NOMO-1 treated with dmso at 0.1 percent for 144 hours (cell line): Measurements from ENCODE around the gene CATSPER4.

Experiments
- DNase-seq: peaks from one replicate; lab custom pipeline; 2025; ENCODE audit not compliant: unreplicated experiment; lab: John Stamatoyannopoulos, UW

CATSPER4 gene

GRCh38 chr1:26164036-26164860 is 26.2 kb upstream of the CATSPER4 start:
- no peak for DNase-seq

GRCh38 chr1:26164861-26165842 is 25.2 kb upstream of the CATSPER4 start:
- DNase-seq, result no peak

- no peak for DNase-seq
These were observed 23.6 kb upstream of the CATSPER4 start for GRCh38 chr1:26166719-26167281.

- DNase-seq, result no peak
These were observed 21.8 kb upstream of the CATSPER4 start, which contains the start of gene C1orf232 for GRCh38 chr1:26168410-26169197. Gene C1orf232, minus strand, starts transcription at chr1:26168963. Its CDS starts 464 bp downstream, at chr1:26168499.

GRCh38 chr1:26169198-26169554 is 21.2 kb upstream of the CATSPER4 start:
- DNase-seq, result no peak

- DNase-seq, result peak; percentile 94
These were observed 20.5 kb upstream of the CATSPER4 start, which contains the start of gene ZNF593 for GRCh38 chr1:26169669-26170471. Gene ZNF593, plus strand, starts transcription at chr1:26169908. Its CDS starts 76 bp downstream, at chr1:26169984.

- no peak for DNase-seq
These were observed 20.0 kb upstream of the CATSPER4 start for GRCh38 chr1:26170472-26170821.

- DNase-seq, result no peak
These were observed 19.0 kb upstream of the CATSPER4 start, which contains the start of gene ZNF593OS for GRCh38 chr1:26171084-26172072. Gene ZNF593OS, minus strand, starts transcription at chr1:26171832. Its CDS starts 171 bp downstream, at chr1:26171661.

GRCh38 chr1:26175346-26175745 is 15.1 kb upstream of the CATSPER4 start:
- no peak for DNase-seq

GRCh38 chr1:26177182-26177684 is 13.2 kb upstream of the CATSPER4 start, which contains the start of gene CNKSR1:
Gene CNKSR1, plus strand, starts transcription at chr1:26177491. Its CDS starts 57 bp downstream, at chr1:26177548.
- no peak for DNase-seq

GRCh38 chr1:26180010-26180506 is 10.3 kb upstream of the CATSPER4 start:
- no peak for DNase-seq

GRCh38 chr1:26181586-26182382 is 8.6 kb upstream of the CATSPER4 start:
- DNase-seq, result no peak

GRCh38 chr1:26182383-26182696 is 8.1 kb upstream of the CATSPER4 start:
- no peak for DNase-seq

- DNase-seq, result no peak
These were observed 6.3 kb upstream of the CATSPER4 start for GRCh38 chr1:26184086-26184485.

GRCh38 chr1:26184883-26185282 is 5.5 kb upstream of the CATSPER4 start:
- DNase-seq, result no peak

- DNase-seq, result no peak
These were observed 2.5 kb upstream of the CATSPER4 start for GRCh38 chr1:26187882-26188281.

GRCh38 chr1:26188477-26188876 is 1.9 kb upstream of the CATSPER4 start:
- no peak for DNase-seq
